Measurements from ENCODE around the gene TTC21B.
A peak's percentile ranks its signal among the peaks of the same experiment; 100 is the strongest.

Gene TTC21B

GRCh38 chr2:165941827-165942226 is 11.7 kb downstream of the TTC21B start:
- no peak overlapping the region for H3K4me3 Mint-ChIP-seq
- no peaks in the 10 kb centered on the region for H3K9me3 Mint-ChIP-seq
- no peak overlapping the region for H3K27ac Mint-ChIP-seq
- no peak for DNase-seq
- H3K27me3 Mint-ChIP-seq (ENCODE audit: low read depth, poor library complexity) = no peaks in the 10 kb centered on the region
- H3K36me3 Mint-ChIP-seq (ENCODE audit: low read depth) = peaks cover 64% of the 10 kb centered on the region
- TF ChIP-seq, protein P1, sequence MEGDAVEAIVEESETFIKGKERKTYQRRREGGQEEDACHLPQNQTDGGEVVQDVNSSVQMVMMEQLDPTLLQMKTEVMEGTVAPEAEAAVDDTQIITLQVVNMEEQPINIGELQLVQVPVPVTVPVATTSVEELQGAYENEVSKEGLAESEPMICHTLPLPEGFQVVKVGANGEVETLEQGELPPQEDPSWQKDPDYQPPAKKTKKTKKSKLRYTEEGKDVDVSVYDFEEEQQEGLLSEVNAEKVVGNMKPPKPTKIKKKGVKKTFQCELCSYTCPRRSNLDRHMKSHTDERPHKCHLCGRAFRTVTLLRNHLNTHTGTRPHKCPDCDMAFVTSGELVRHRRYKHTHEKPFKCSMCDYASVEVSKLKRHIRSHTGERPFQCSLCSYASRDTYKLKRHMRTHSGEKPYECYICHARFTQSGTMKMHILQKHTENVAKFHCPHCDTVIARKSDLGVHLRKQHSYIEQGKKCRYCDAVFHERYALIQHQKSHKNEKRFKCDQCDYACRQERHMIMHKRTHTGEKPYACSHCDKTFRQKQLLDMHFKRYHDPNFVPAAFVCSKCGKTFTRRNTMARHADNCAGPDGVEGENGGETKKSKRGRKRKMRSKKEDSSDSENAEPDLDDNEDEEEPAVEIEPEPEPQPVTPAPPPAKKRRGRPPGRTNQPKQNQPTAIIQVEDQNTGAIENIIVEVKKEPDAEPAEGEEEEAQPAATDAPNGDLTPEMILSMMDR (IDR thresholded peaks at IDR 0.05) = no peak
- H3K4me1 Mint-ChIP-seq = no peaks in the 10 kb centered on the region

- peaks cover 72% of the 10 kb centered on the region for H3K36me3 Mint-ChIP-seq (ENCODE audit: low read depth)
- TF ChIP-seq, protein P1 (IDR thresholded peaks at IDR 0.05) = no peak
- H3K27ac Mint-ChIP-seq = peak overlapping the region; percentile 47
- DNase-seq = no peak
- H3K9me3 Mint-ChIP-seq = no peaks in the 10 kb centered on the region
- H3K4me3 Mint-ChIP-seq = no peak overlapping the region
- H3K4me1 Mint-ChIP-seq = no peaks in the 10 kb centered on the region
- H3K27me3 Mint-ChIP-seq (ENCODE audit: low read depth, poor library complexity) = peaks cover 2% of the 10 kb centered on the region
Observed at GRCh38 chr2:165938237-165938636, 15.3 kb downstream of the TTC21B start.

- Mint-ChIP-seq H3K36me3 (ENCODE audit: low read depth) (peaks cover 59% of the 10 kb centered on the region), H3K27me3 (ENCODE audit: low read depth, poor library complexity) (peaks cover 2% of the 10 kb centered on the region), H3K27ac (no peak overlapping the region), H3K4me3 (no peak overlapping the region), H3K9me3 (no peaks in the 10 kb centered on the region), H3K4me1 (no peaks in the 10 kb centered on the region)
- TF ChIP-seq, protein P1 (IDR thresholded peaks at IDR 0.05) = no peak
- no peak for DNase-seq
Observed at GRCh38 chr2:165933211-165933910, 20.2 kb downstream of the TTC21B start.

DNA sequence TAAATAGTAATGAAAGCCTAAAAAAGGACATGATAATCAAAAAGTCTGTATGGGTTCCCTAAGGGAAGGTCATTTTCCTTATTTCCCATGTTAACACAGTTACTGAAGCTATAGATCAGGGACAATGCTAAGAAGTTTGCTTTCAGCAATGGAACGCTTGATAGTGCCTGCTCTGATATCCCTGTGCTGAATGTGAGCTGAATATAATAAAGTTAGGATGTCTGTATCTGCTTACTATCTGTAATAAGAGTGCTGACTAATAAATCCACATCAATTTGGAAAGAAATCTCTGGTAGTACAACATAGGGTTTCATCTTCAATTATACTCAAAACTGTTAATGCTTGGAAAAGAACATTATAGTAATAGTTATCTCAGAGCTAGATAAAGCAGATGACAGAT is 25.8 kb downstream of the TTC21B start:
- Mint-ChIP-seq H3K27me3 (ENCODE audit: low read depth, poor library complexity) (no peaks in the 10 kb centered on the region), H3K27ac (no peak overlapping the region), H3K4me3 (no peak overlapping the region), H3K4me1 (no peaks in the 10 kb centered on the region), H3K9me3 (no peaks in the 10 kb centered on the region), H3K36me3 (ENCODE audit: low read depth) (peaks cover 65% of the 10 kb centered on the region)
- DNase-seq = no peak
- TF ChIP-seq, protein P1 (IDR thresholded peaks at IDR 0.05) = no peak

DNA sequence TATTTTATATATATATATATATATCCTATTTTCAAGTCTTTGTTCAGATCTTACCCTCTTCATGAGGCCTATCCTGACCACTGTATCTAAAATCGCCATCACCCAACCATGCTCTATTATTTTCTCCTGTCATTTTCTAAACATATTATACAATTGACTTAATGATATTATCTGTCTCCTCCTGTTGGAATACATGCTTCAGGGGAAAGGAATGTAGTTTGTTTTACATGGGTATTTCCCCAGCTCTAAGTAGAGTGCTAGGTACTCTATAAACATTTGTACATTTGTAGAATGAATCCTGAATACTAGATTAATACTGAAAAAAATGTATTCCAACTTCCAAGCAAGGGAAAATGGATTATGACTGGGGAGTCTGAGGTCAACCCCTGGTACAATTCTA is 26.2 kb downstream of the TTC21B start:
- no peaks in the 10 kb centered on the region for H3K4me1 Mint-ChIP-seq

More for the DNA sequence above, 26.2 kb downstream of the TTC21B start:
- Mint-ChIP-seq H3K27me3 (ENCODE audit: low read depth, poor library complexity) (no peaks in the 10 kb centered on the region), H3K36me3 (ENCODE audit: low read depth) (peaks cover 68% of the 10 kb centered on the region), H3K4me3 (no peak overlapping the region), H3K27ac (no peak overlapping the region), H3K9me3 (no peaks in the 10 kb centered on the region)
- TF ChIP-seq, protein P1 (IDR thresholded peaks at IDR 0.05) = no peak
- no peak for DNase-seq

All from nephron progenitor cell (in vitro differentiated cells).